GM18867 (cell line): ENCODE data around the gene LMTK3.
"Not testable (repeated sequence)": the region's sequence is repeated elsewhere in the genome, so short reads cannot be mapped to it uniquely, and the experiment has no call there.

Experiments used
- ATAC-seq: cut with Tn5 transposase; IDR thresholded peaks from one replicate; pipeline ENCODE4 v1.9.1; 2021; ENCODE audit warnings: mild to moderate bottlenecking, moderate library complexity; ENCODE audit not compliant: unreplicated experiment

The LMTK3 gene

DNA sequence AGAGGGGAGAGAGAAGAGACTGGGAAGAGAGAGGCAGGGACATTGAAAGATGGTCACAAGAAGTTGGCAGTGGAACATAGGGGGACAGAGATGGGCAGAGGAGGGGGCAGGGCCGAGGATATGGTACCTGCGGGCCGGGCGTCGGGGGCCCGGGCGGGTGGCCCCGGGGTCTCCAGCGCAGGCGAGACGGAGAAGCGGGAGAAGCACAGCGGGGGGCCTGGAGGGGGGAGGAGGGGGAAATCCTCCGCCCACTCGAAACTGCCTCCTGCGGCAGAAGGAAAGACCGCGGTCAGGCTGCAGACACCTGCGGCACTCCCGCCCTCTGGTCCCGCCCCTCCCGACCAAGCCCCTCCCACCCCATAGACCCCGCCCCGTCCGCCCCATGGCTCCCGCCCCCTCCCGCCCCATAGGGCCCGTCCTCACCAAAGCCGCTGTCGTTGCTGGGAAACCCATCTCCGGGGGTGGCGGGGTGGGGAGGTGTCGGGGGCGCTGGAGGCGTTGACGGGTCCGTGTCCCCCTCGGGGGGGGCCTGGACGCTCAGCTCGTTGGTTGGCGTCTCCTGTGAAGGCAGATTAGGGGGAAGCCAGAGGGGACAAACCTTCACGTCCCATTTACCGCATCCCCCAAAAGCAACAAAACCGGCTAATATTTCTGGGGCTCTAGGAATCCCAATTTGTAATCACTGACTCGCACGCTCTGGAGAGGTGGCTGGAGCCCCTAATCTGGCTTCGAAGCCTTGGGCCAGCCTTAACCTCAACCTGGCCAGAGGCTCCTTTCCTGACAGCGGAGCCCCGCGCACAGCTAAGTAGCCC lies 20.4 kb downstream of the LMTK3 start:
- ATAC-seq, result no peak

GRCh38 chr19:48489608-48490216 lies 21.9 kb downstream of the LMTK3 start:
- no peak for ATAC-seq

DNA sequence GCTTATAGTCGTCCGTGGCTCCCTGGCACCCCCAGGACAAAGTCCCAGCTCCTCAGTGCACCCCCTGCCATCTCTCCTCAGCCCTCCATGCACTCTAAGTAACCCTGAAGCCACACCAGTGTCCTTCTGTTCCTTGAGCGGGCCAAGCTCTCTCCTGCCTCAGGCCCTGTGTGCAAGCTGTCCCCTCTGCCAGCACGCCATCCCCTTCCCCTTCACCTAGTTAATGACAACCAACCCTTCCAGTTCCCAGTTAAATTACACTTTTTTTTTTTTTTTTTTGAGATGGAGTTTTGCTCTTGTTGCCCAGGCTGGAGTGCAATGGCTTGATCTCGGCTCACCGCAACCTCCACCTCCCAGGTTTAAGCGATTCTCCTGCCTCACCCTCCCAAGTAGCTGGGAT lies 23.2 kb downstream of the LMTK3 start:
- ATAC-seq, result not testable (repeated sequence)

GRCh38 chr19:48487948-48488347 lies 23.7 kb downstream of the LMTK3 start:
- ATAC-seq, result no peak

- ATAC-seq, result no peak
Measured at GRCh38 chr19:48487544-48487943, 24.1 kb downstream of the LMTK3 start.

DNA sequence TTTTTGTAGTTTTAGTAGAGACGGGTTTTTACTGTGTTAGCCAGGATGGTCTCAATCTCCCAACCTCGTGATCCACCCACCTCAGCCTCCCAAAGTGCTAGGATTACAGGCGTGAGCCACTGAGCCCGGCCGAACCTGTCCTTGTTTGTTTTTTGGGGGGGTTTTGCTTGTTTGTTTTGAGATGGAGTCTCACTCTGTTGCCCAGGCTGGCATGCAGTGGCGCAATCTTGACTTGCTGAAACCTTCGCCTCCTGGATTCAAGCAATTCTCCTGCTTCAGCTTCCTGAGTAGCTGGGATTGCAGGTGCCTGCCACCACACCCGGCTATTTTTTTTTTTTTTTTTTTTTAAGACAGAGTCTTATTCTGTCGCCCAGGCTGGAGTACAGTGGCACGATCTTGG lies 24.9 kb downstream of the LMTK3 start:
- not testable (repeated sequence) for ATAC-seq

DNA sequence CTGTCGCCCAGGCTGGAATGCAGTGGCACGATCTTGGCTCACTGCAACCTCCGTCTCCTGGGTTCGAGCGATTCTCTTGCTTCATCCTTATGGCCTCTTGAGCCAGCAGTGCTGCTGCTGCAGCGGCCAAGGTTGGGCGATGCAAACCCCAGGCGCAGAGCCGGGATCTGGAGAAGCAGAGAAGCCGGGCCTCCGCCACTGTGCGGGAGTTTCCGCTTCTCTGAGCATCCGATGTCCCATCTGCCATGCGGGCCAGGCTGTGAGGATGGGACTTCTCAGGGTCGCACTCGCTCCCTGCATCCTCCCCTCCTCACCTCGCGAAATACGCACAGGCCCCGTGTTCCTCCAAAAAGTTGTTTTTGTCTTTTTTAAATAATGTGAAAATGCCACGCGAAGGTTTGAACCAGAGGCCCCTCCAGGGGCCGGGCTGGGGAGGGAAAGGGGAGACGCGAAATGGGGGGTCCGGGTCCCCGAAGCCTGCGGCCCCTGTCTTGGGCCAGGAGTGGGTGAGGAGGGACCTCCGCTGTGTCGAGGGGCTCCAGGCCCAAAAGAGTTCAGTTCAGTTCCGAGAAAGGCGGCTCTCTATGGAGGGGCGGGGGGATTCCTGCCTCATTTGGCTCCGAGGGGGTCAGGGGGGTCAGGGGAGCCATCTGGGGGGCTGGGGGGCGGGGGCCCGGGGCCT lies 26.6 kb downstream of the LMTK3 start:
- ATAC-seq, result no peak

GRCh38 chr19:48484247-48484893 lies 27.3 kb downstream of the LMTK3 start:
- no peak for ATAC-seq

- no peak for ATAC-seq
Measured at GRCh38 chr19:48483301-48483700, 28.3 kb downstream of the LMTK3 start.

GRCh38 chr19:48481846-48482639 lies 29.6 kb downstream of the LMTK3 start:
- no peak for ATAC-seq

DNA sequence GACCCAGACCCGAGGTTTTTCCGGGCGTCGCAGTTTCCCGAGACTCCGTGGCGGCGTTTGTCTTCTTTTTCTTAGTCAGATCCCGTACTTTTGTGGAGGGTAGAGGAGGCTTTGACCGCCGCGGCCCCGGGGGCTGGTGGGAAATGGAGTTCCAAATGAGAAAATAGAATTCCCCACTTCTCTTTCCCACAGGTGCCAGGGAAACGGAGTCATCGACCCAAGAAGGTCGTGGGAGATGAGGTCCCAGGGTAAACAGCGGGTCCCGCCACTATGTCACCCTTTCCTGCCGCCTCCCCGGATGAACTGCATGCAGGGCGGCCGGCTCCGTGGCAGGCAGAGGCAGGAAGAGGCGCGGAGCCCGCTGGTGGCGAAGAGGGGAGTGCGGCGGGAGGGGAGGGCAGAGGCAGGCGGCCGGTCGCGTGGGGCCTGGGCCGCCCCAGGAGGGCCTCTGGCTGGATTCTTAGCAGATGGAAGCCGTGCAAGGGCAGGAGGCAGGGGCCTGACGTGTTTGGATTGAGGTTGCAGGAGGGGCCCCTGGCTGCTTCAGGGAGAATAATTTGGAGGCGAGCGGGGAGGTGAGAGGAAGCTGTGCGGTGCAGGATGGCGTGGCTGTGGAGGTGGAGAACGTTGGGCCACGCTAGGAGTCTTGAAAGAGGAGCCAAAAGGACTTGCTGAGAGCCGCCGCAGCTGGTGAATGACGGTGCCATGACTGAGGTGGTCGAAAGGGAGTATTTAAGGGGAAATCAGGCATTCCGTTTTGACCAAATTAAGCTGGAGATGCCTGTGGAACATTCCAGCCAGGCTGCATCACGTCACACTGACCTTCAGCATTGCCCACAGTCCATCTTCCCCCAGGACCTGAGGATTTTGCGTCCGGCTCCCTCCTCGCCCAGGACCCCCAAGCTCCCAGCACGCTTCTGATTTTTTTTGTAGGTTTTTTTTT lies 30.8 kb downstream of the LMTK3 start:
- ATAC-seq, result no peak

DNA sequence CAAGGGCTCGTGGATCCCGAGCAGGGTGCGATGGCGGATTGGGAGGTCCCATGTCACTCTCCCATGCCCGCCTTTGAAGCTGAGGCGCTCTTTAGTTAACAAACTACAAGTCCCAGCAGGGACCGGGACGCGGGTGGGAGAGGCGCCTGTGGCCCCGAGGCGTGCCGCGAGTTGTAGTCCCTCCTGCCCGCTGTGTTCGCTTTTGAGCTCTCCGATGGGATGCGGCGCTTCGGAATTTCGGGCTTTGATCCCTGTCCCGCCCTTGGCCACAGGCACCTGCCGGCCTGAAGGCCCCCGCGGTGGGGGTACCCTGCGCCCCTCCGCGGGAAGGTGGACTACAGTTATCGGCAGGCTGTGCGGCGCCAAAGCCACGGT lies 31.5 kb downstream of the LMTK3 start:
- ATAC-seq, result no peak

DNA sequence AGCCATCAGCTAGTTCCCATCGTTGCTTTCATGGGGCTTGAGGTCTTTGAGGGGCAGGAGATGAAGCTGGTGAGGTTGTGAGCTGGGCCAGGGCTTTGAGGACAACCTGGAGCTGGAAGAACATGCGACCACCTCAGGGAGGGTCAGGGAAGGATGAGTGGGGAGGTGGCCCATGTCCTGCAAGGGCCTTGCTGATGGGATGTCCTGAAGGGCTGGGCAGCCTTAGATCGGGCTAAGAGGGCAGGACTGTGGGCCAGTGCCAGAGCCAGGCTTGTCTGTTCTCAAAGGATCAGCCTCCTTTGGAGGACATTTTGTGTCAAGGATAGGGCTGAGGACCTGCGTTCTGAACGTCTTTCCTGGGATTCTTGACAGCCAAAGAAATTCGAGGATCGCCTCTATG lies 31.9 kb downstream of the LMTK3 start:
- ATAC-seq, result no peak

GRCh38 chr19:48478339-48479256 lies 33.0 kb downstream of the LMTK3 start:
- ATAC-seq, result no peak

- no peak for ATAC-seq
Measured at GRCh38 chr19:48477698-48478338, 33.8 kb downstream of the LMTK3 start.

- no peak for ATAC-seq
Measured at GRCh38 chr19:48477067-48477685, 34.5 kb downstream of the LMTK3 start.

DNA sequence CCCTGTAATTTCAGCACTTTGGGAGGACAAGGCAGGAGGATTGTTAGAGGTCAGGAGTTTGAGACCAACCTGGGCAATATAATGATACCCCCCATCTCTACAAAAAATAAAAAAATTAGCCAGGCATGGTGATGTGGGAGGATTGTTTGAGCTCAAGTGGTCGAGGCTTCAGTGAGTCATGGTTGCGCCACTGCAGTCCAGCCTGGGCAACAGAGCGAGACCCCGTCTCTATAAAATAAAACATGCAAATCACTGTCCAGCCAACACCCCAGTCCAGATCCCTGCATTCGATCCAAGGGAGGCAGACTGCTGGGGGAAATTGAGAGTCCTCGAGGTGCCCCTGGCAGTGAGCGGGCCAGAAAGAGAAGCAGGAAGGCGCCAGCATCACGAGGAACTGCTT lies 35.5 kb downstream of the LMTK3 start:
- ATAC-seq, result no peak
